GM23338 (cell line): Measurements from ENCODE around the gene MAPK9. TPM values are rescaled to one million over a fixed set of nuclear protein-coding genes. Genes with fewer than 3 reads are reported as not detected.

Experiments used
- ATAC-seq: fragments of 200-7000 bp; cut with Tn5 transposase; 3 replicates; pipeline ENCODE4 v1.9.1; 2020
- DNase-seq: peaks from one replicate; pipeline ENCODE4 v3.0.0-alpha.2; 2015; ENCODE audit warnings: low spot score
- H2AFZ ChIP-seq: fragments of 200-600 bp; sonication (generic); 2 replicates; pipeline ENCODE4 v1.8.0; 2016; ENCODE audit warnings: antibody characterized with exemption, mild to moderate bottlenecking, moderate library complexity
- H3F3A ChIP-seq: fragments of 200-600 bp; sonication (generic); replicated peaks from 2 replicates; pipeline ENCODE4 v1.8.0; 2017; ENCODE audit warnings: antibody characterized with exemption, mixed run types, low read depth
- H3K27ac ChIP-seq: fragments of 200-600 bp; sonication (generic); 2 replicates; pipeline ENCODE4 v1.6.1; 2016; ENCODE audit warnings: low read depth
- H3K27me3 ChIP-seq: fragments of 200-600 bp; sonication (generic); 2 replicates; pipeline ENCODE4 v1.8.0; 2016; ENCODE audit warnings: mild to moderate bottlenecking, mixed run types, moderate library complexity; ENCODE audit not compliant: insufficient read depth
- H3K36me3 ChIP-seq: fragments of 200-600 bp; sonication (generic); 2 replicates; pipeline ENCODE4 v1.8.0; 2016; ENCODE audit warnings: mild to moderate bottlenecking; ENCODE audit not compliant: insufficient read depth
- H3K4me1 ChIP-seq: fragments of 200-600 bp; sonication (generic); 2 replicates; pipeline ENCODE4 v1.8.0; 2016; ENCODE audit warnings: mild to moderate bottlenecking, moderate library complexity; ENCODE audit not compliant: insufficient read depth
- H3K4me2 ChIP-seq: fragments of 200-600 bp; sonication (generic); 2 replicates; pipeline ENCODE4 v1.7.1; 2017; ENCODE audit warnings: mixed run types
- H3K4me3 ChIP-seq: fragments of 200-600 bp; sonication (generic); 2 replicates; pipeline ENCODE4 v1.6.1; 2016; ENCODE audit warnings: mixed run types
- H3K79me2 ChIP-seq: fragments of 200-600 bp; sonication (generic); replicated peaks from 2 replicates; pipeline ENCODE4 v1.8.0; 2017; ENCODE audit warnings: mild to moderate bottlenecking; ENCODE audit not compliant: insufficient read depth
- H3K9me2 ChIP-seq: fragments of 200-600 bp; sonication (generic); 2 replicates; pipeline ENCODE4 v1.8.0; 2017; ENCODE audit not compliant: insufficient read depth
- H4K20me1 ChIP-seq: fragments of 200-600 bp; sonication (generic); replicated peaks from 2 replicates; pipeline ENCODE4 v1.8.0; 2017; ENCODE audit warnings: mild to moderate bottlenecking; ENCODE audit not compliant: insufficient read depth
- H3K27ac Mint-ChIP-seq: 2 replicates; pipeline ENCODE4 v1.8.0; 2020; ENCODE audit warnings: inconsistent platforms, mild to moderate bottlenecking, moderate library complexity, mixed read lengths
- H3K27me3 Mint-ChIP-seq: 3 replicates; pipeline ENCODE4 v1.8.0; 2022; ENCODE audit warnings: low read depth, mild to moderate bottlenecking, moderate library complexity, mixed read lengths, inconsistent platforms; ENCODE audit not compliant: insufficient read depth, poor library complexity
- H3K36me3 Mint-ChIP-seq: 3 replicates; pipeline ENCODE4 v1.8.0; 2021; ENCODE audit warnings: low read depth, mild to moderate bottlenecking, inconsistent platforms, moderate library complexity, mixed read lengths
- H3K4me1 Mint-ChIP-seq: 3 replicates; pipeline ENCODE4 v1.8.0; 2020; ENCODE audit warnings: mild to moderate bottlenecking, inconsistent platforms, mixed read lengths
- H3K4me3 Mint-ChIP-seq: 3 replicates; pipeline ENCODE4 v1.8.0; 2021; ENCODE audit warnings: moderate library complexity, mild to moderate bottlenecking, inconsistent platforms, mixed read lengths
- H3K9me3 Mint-ChIP-seq: 3 replicates; pipeline ENCODE4 v1.8.0; 2020; ENCODE audit warnings: moderate library complexity, mild to moderate bottlenecking, inconsistent platforms, mixed read lengths
- EZH2 ChIP-seq: fragments of 200-600 bp; sonication (generic); IDR thresholded peaks from one replicate; pipeline ENCODE4 v1.8.0; 2017; ENCODE audit warnings: antibody characterized with exemption, mild to moderate bottlenecking, low read depth; ENCODE audit not compliant: unreplicated experiment
- EZH2phosphoT487 ChIP-seq: fragments of 200-600 bp; sonication (generic); IDR thresholded peaks from one replicate; pipeline ENCODE4 v1.8.1; 2018; ENCODE audit warnings: antibody characterized with exemption; ENCODE audit not compliant: unreplicated experiment
- JUNB ChIP-seq: IDR thresholded peaks from one replicate; pipeline ENCODE4 v1.6.1; 2016; ENCODE audit warnings: antibody characterized with exemption; ENCODE audit not compliant: unreplicated experiment
- NANOG ChIP-seq: IDR thresholded peaks from 2 replicates; pipeline ENCODE4 v1.6.1; 2016; ENCODE audit warnings: antibody characterized with exemption, borderline replicate concordance
- POLR2AphosphoS5 ChIP-seq: IDR thresholded peaks from 2 replicates; pipeline ENCODE4 v1.6.1; 2016; ENCODE audit warnings: antibody characterized with exemption, low read depth
- REST ChIP-seq: IDR thresholded peaks from one replicate; pipeline ENCODE4 v1.6.1; 2018; ENCODE audit warnings: antibody characterized with exemption; ENCODE audit not compliant: unreplicated experiment
- ZNF114 ChIP-seq: fragments of 250-450 bp; sonication (Bioruptor Pico); IDR thresholded peaks from 2 replicates; pipeline ENCODE4 v1.5.0; 2020; ENCODE audit warnings: mild to moderate bottlenecking, moderate library complexity
- ZNF331 ChIP-seq: fragments of 250-450 bp; sonication (Bioruptor Pico); IDR thresholded peaks from 2 replicates; pipeline ENCODE4 v1.5.0; 2020; ENCODE audit warnings: low read depth, mild to moderate bottlenecking, moderate library complexity
- polyA plus RNA-seq: library from polyadenylated mRNA; unstranded; fragments of >200 nt; fragmentation: Nextera tagmentation; extraction: Ambion mirVana; gene quantifications from 2 replicates; pipeline ENCODE4 v1.2.1, GENCODE V29; 2016
- total RNA-seq: library from RNA; depleted of rRNA; stranded (reverse); fragments of >200 nt; shearing (Covaris generic); gene quantifications from 2 replicates; pipeline ENCODE4 v1.2.3, GENCODE V29; 2014
- TF ChIP-seq, protein P1 (sequence below), 2 experiments: fragments of 200-600 bp in 1 of 2; sonication (generic) in 1 of 2; conservative IDR thresholded peaks; 2 replicates each; pipeline versions ENCODE4 v1.5.1 to v1.6.1; 2016 to 2017; ENCODE audit warnings: antibody characterized with exemption in 2 of 2, low read depth in 2 of 2, mild to moderate bottlenecking in 2 of 2, moderate library complexity in 1 of 2

MAPK9 gene
- total and polyA plus RNA-seq, 2 experiments from 2014 or later, result 16.8 to 37.0 TPM

GRCh38 chr5:180233729-180234128 is 58.2 kb downstream of the MAPK9 start (continued):
- no peak for TF ChIP-seq REST

GRCh38 chr5:180230017-180230416 is 61.9 kb downstream of the MAPK9 start:
- H3K36me3 Mint-ChIP-seq, result peaks cover 45% of the 10 kb centered on the region

DNA sequence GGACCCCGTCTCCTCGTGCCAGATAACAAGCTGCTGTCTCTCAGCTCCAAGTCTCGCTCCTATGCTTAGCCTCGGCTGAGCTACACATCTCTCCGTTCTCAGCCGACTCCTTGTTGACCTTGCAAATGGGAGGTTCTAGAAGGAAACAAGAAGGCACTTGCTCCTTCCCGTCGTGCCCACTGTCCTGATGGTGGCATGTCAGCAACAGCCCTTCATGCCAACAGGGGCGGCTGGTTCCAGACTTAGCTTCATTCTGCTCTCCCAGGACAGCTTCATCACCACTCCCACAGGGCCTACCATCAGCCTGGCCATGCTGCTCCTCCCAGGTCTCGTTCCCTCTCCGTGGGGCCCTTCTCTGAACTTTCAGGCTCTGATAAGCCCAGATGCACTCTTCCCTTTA is 69.8 kb downstream of the MAPK9 start:
- H3K4me3 Mint-ChIP-seq, result no peak overlapping the region
- no peak overlapping the region for H3K4me3 ChIP-seq
- H3F3A ChIP-seq, result no peaks in the 10 kb centered on the region
- peaks cover 46% of the 10 kb centered on the region for H3K36me3 Mint-ChIP-seq
- no peak overlapping the region for H3K27ac Mint-ChIP-seq
- no peak overlapping the region for H3K27ac ChIP-seq
- H3K4me2 ChIP-seq, result no peak overlapping the region
- H3K4me1 Mint-ChIP-seq, result no peaks in the 10 kb centered on the region
- no peaks in the 10 kb centered on the region for H3K4me1 ChIP-seq
- ATAC-seq (no peak), DNase-seq (no peak)
- no peaks in the 10 kb centered on the region for H3K9me2 ChIP-seq
- TF ChIP-seq, protein P1, sequence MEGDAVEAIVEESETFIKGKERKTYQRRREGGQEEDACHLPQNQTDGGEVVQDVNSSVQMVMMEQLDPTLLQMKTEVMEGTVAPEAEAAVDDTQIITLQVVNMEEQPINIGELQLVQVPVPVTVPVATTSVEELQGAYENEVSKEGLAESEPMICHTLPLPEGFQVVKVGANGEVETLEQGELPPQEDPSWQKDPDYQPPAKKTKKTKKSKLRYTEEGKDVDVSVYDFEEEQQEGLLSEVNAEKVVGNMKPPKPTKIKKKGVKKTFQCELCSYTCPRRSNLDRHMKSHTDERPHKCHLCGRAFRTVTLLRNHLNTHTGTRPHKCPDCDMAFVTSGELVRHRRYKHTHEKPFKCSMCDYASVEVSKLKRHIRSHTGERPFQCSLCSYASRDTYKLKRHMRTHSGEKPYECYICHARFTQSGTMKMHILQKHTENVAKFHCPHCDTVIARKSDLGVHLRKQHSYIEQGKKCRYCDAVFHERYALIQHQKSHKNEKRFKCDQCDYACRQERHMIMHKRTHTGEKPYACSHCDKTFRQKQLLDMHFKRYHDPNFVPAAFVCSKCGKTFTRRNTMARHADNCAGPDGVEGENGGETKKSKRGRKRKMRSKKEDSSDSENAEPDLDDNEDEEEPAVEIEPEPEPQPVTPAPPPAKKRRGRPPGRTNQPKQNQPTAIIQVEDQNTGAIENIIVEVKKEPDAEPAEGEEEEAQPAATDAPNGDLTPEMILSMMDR (conservative IDR thresholded peaks at IDR 0.05; ENCODE audit: low read depth in 2 of 2), result no peak
- no peak for TF ChIP-seq ZNF331 (CRISPR knock-in tag)
- no peak for TF ChIP-seq EZH2phosphoT487
- TF ChIP-seq POLR2AphosphoS5, result no peak
- no peak for TF ChIP-seq EZH2
- TF ChIP-seq JUNB, result no peak
- TF ChIP-seq NANOG, result no peak
- peaks cover 3% of the 10 kb centered on the region for H3K27me3 Mint-ChIP-seq
- H3K9me3 Mint-ChIP-seq, result peaks cover 73% of the 10 kb centered on the region
- H3K27me3 ChIP-seq, result no peaks in the 10 kb centered on the region
- H3K36me3 ChIP-seq, result no peaks in the 10 kb centered on the region
- no peaks in the 10 kb centered on the region for H4K20me1 ChIP-seq
- no peaks in the 10 kb centered on the region for H3K79me2 ChIP-seq
- no peak overlapping the region for H2AFZ ChIP-seq

More at GRCh38 chr5:180230017-180230416, 61.9 kb downstream of the MAPK9 start:
- H3F3A ChIP-seq, result no peaks in the 10 kb centered on the region
- DNase-seq (no peak), ATAC-seq (no peak)
- H3K4me3 Mint-ChIP-seq, result no peak overlapping the region
- H3K4me1 Mint-ChIP-seq, result peaks cover 2% of the 10 kb centered on the region; the same call in 1 of the 3 replicates
- H3K4me1 ChIP-seq, result no peaks in the 10 kb centered on the region
- H3K4me3 ChIP-seq, result no peak overlapping the region
- TF ChIP-seq NANOG, result no peak
- no peak for TF ChIP-seq ZNF114 (CRISPR knock-in tag)
- H3K4me2 ChIP-seq, result no peak overlapping the region
- H3K27me3 ChIP-seq, result no peaks in the 10 kb centered on the region
- H3K27ac Mint-ChIP-seq, result no peak overlapping the region
- no peaks in the 10 kb centered on the region for H3K79me2 ChIP-seq
- H3K9me3 Mint-ChIP-seq, result peaks cover 26% of the 10 kb centered on the region
- peaks cover 3% of the 10 kb centered on the region; the same call in 1 of the 2 replicates for H3K36me3 ChIP-seq
- H3K27me3 Mint-ChIP-seq, result no peaks in the 10 kb centered on the region
- no peak overlapping the region for H3K27ac ChIP-seq
- 0 out of 2 replicates have a peak, but pooled peaks cover 2% of the 10 kb centered on the region for H4K20me1 ChIP-seq
- no peak overlapping the region for H2AFZ ChIP-seq
- H3K9me2 ChIP-seq, result no peaks in the 10 kb centered on the region
